ENCODE data around the gene UQCC2.

GRCh38 chr6:33738153-33738552 is 26.7 kb upstream of the UQCC2 start:
- TF ChIP-seq POU6F1 (CRISPR knock-in tag; IDR thresholded peaks at IDR 0.05; ENCODE audit: borderline replicate concordance, low read depth) (no peak), ZNF8 (CRISPR knock-in tag; IDR thresholded peaks at IDR 0.05) (no peak), CSDC2 (CRISPR knock-in tag; IDR thresholded peaks at IDR 0.05) (no peak), CREB5 (CRISPR knock-in tag; IDR thresholded peaks at IDR 0.05; ENCODE audit: low read depth) (no peak), ESRRG (CRISPR knock-in tag; IDR thresholded peaks at IDR 0.05) (no peak)
